Tibial artery (tissue), 4 donors: ENCODE data around the gene TMEM269.

Source experiments
- DNase-seq, 2 donors: peaks; one replicate each; pipeline ENCODE4 v3.0.0-alpha.2; 2019
- H3K27ac ChIP-seq, 2 donors: fragments of 200-600 bp; sonication (generic) in 1 of 2; 1 replicate in 1 of 2; 2 replicates in 1 of 2; pipeline ENCODE4 v1.5.1; 2018 to 2019; ENCODE audit warnings: mild to moderate bottlenecking in 1 of 2
- H3K27me3 ChIP-seq, 2 donors: fragments of 200-600 bp; sonication (generic) in 1 of 2; one replicate each; pipeline versions ENCODE4 v1.5.1 to v1.6.0; 2016 to 2019
- H3K36me3 ChIP-seq, 3 donors: fragments of 200-600 bp; sonication (generic) in 2 of 3; one replicate each; pipeline ENCODE4 v1.5.1; 2016 to 2019; ENCODE audit warnings: mild to moderate bottlenecking in 2 of 3
- H3K4me1 ChIP-seq, 4 donors: fragments of 200-600 bp; sonication (generic) in 2 of 4; 1 replicate in 3 of 4; 2 replicates in 1 of 4; pipeline ENCODE4 v1.5.1; 2016 to 2019
- H3K4me3 ChIP-seq, 2 donors: fragments of 200-600 bp; sonication (generic) in 1 of 2; 1 replicate in 1 of 2; 2 replicates in 1 of 2; pipeline ENCODE4 v1.5.1; 2018 to 2019; ENCODE audit warnings: mild to moderate bottlenecking in 2 of 2
- H3K9me3 ChIP-seq, 3 donors: fragments of 200-600 bp; sonication (generic) in 1 of 3; one replicate each; pipeline ENCODE4 v1.5.1; 2016 to 2019
- intact Hi-C: fragments of 100-400 bp; cut with DNase I; formaldehyde crosslinking; loops from one replicate; pipeline ENCODE4 v1.15.0; 2023; ENCODE audit warnings: low total_unique reads
- TF ChIP-seq, protein P1 (sequence below), 2 experiments: fragments of 200-600 bp in 1 of 2; fragments of 450-650 bp in 1 of 2; IDR thresholded peaks; one replicate each; pipeline ENCODE4 v1.5.1; 2017 to 2019; ENCODE audit warnings: antibody characterized with exemption in 2 of 2, mild to moderate bottlenecking in 1 of 2, moderate library complexity in 1 of 2

TMEM269 gene

DNA sequence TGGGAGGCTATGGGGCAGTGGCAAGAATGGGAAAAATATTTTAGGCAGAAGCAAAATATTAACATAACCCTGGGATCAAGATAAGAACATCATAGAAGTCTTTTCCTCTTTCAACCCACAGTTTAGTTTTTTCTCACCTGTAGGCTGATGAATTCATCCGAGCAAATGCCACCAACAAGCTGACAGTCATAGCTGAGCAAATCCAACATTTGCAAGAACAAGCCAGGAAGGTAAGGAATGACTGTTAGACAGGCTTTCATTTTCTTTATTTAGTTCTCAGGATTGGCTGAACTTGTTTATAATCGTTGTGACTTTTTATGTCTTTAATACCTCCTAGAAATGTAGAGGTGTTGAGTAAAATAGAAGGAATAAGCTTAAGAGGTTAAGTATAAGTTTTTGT lies 11.4 kb upstream of the TMEM269 start:
- H3K36me3 ChIP-seq, result peaks cover 39 to 48% (median 40%) of the 10 kb centered on the region in 3 donors

DNA sequence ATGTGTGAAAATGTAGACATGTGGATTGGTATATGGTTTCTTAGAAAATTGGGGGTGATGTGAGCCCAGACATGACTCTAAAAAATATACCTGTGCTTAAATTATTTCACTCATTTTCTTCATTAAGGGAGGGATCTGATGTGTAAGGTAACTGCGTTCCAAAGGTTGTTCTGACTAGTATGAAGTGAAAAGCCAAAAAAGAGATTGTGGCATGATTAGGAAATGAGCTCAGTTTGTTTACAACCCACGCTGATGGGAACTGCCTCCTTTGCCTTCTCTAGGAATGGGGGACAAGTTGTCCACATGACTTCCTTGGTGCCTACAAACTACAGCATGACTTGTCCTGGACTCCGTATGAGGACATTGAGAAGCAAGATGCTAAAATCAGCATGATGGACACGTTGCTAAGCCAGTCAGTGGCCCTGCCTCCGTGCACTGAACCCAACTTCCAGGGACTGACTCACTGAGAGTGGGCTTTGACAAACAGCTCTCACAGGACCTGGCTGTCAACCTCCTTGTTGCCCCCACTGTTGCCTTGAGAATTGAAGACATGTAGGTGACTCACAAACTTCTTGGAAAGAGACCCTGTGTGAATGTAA lies 9.8 kb upstream of the TMEM269 start:
- peaks cover 39 to 59% (median 40%) of the 10 kb centered on the region in 3 donors for H3K36me3 ChIP-seq
- H3K4me3 ChIP-seq, result no peak overlapping the region
- intact Hi-C loops, result no loop called here
- H3K4me1 ChIP-seq, result peaks cover 0 to 10% (median 0%) of the 10 kb centered on the region in 4 donors
- no peak for DNase-seq
- no peaks in the 10 kb centered on the region for H3K27me3 ChIP-seq
- no peaks in the 10 kb centered on the region for H3K9me3 ChIP-seq
- TF ChIP-seq, protein P1, sequence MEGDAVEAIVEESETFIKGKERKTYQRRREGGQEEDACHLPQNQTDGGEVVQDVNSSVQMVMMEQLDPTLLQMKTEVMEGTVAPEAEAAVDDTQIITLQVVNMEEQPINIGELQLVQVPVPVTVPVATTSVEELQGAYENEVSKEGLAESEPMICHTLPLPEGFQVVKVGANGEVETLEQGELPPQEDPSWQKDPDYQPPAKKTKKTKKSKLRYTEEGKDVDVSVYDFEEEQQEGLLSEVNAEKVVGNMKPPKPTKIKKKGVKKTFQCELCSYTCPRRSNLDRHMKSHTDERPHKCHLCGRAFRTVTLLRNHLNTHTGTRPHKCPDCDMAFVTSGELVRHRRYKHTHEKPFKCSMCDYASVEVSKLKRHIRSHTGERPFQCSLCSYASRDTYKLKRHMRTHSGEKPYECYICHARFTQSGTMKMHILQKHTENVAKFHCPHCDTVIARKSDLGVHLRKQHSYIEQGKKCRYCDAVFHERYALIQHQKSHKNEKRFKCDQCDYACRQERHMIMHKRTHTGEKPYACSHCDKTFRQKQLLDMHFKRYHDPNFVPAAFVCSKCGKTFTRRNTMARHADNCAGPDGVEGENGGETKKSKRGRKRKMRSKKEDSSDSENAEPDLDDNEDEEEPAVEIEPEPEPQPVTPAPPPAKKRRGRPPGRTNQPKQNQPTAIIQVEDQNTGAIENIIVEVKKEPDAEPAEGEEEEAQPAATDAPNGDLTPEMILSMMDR (IDR thresholded peaks at IDR 0.05), result no peak
- H3K27ac ChIP-seq, result no peak overlapping the region

More for the DNA sequence above, 11.4 kb upstream of the TMEM269 start:
- Histone ChIP-seq H3K4me3 (no peak overlapping the region), H3K4me1 (peaks cover 0 to 24% (median 3%) of the 10 kb centered on the region in 4 donors), H3K27ac (no peak overlapping the region), H3K9me3 (no peaks in the 10 kb centered on the region), H3K27me3 (no peaks in the 10 kb centered on the region)
- intact Hi-C loops, result no loop called here
- no peak for DNase-seq
- TF ChIP-seq, protein P1 (IDR thresholded peaks at IDR 0.05), result no peak

DNA sequence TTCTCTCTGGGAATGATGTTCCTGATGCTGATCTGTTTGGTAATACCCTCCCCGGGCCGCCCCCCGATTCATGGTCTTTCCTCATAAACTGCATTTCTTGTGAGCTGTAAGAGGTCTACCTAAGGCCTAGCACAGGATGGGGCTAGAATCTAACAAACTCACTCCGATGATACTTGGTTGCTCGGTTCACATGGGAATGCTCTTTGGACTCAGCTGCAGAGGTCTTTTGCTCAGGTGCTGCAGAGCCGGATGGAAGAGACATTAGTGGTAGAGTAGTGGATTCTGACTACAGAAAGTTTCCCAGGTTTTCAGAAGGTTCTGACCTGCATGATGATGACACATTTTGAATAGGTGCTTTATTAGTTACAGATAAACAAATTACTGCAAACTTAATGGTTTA lies 8.3 kb upstream of the TMEM269 start:
- intact Hi-C loops, result no loop called here
- DNase-seq, result no peak
- H3K27ac ChIP-seq, result no peak overlapping the region

DNA sequence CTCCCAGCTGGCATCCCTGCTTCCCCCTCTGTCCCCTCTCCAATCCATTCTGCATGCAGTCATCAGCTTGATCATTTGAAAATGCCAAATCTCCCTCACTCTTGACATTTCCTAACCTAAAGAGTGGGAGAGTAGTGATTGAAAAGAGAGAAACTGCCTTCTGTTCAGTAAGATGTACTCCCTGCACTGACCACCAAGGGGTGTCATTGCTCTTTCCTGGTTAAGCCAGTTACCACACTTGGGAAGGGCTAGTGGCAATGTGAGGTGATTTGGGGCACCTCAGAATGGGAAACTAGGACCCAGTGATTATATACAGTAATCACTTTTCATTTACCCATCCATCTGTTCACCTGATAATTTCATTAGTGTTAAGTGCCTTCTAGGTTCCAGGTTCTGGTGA lies 6.9 kb upstream of the TMEM269 start:
- no peak overlapping the region for H3K4me3 ChIP-seq
- no peak for DNase-seq
- intact Hi-C loops, result no loop called here
- peaks cover 39 to 84% (median 53%) of the 10 kb centered on the region in 3 donors for H3K36me3 ChIP-seq
- H3K4me1 ChIP-seq, result no peaks in the 10 kb centered on the region
- H3K27me3 ChIP-seq, result no peaks in the 10 kb centered on the region
- TF ChIP-seq, protein P1 (IDR thresholded peaks at IDR 0.05), result peak; percentile 42 to 51
- no peaks in the 10 kb centered on the region for H3K9me3 ChIP-seq
- no peak overlapping the region for H3K27ac ChIP-seq

More for the DNA sequence above, 8.3 kb upstream of the TMEM269 start:
- H3K36me3 ChIP-seq, result peaks cover 39 to 74% (median 48%) of the 10 kb centered on the region in 3 donors
- no peak overlapping the region for H3K4me3 ChIP-seq
- TF ChIP-seq, protein P1 (IDR thresholded peaks at IDR 0.05), result no peak
- H3K27me3 ChIP-seq, result no peaks in the 10 kb centered on the region
- no peaks in the 10 kb centered on the region for H3K9me3 ChIP-seq
- peaks cover 0 to 3% (median 0%) of the 10 kb centered on the region in 4 donors for H3K4me1 ChIP-seq

DNA sequence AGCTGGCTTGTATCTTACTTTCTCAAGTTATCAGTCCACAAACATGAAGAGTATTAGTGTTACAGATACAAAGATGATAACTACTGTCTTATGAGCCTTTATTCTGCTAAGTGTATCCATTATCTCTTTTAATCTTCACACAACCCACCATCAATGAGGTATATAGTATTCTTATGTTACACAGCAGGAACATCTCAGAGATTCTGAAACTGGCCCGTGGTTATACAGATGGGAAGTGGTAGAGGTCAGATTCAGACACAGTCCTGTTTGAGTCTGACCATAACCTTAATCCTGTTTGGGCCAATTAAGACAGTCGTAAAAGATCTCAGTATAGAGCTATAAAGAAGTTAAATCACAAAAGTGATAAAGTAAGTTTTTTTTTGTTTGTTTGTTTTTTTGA lies 5.1 kb upstream of the TMEM269 start:
- Histone ChIP-seq H3K4me1 (peaks cover 0 to 2% (median under 1%) of the 10 kb centered on the region in 4 donors), H3K4me3 (no peak overlapping the region), H3K36me3 (peaks cover 29 to 76% (median 41%) of the 10 kb centered on the region in 3 donors), H3K27ac (no peak overlapping the region), H3K9me3 (no peaks in the 10 kb centered on the region), H3K27me3 (no peaks in the 10 kb centered on the region)
- intact Hi-C loops, result loop anchor here (10.0 kb wide), 1 partner anchor 295 kb away; no protein-coding TSS in a partner anchor
- no peak for DNase-seq
- TF ChIP-seq, protein P1 (IDR thresholded peaks at IDR 0.05), result no peak
